ENCODE measurements around the gene DUOXA1.

DNA sequence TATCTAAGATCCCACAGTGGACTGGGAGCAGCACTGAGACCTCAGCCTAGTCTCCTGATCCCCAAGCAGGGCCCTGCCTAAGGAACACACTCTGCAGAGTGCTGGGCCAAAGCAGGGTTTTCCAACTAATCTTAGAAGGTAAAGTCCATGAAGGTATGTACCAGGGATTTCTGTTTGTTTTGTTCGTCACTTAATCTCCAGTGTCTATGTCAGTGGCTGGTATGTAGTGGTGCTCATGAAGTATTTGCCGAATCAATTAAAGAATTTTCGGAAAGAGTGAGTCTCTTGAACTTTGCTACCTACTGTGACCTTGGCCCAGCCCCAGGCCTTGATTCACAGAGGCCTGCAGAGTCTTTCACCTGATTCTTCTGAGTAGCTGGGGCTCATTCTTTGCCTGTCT lies 1.8 kb upstream of the DUOXA1 start:
- TF ChIP-seq POLR2AphosphoS5 (IDR thresholded peaks at IDR 0.05; ENCODE audit: low read depth, low read length) (no peak), POLR2A (IDR thresholded peaks at IDR 0.05; ENCODE audit: low read depth, low read length) (no peak), POU2F2 (IDR thresholded peaks at IDR 0.05; ENCODE audit: low read depth, low read length) (no peak), TAF1 (IDR thresholded peaks at IDR 0.05; ENCODE audit: low read depth, low read length) (no peak)
